H54 (cell line): ENCODE data around the gene A3GALT2.
"Not testable (repeated sequence)": the region's sequence is repeated elsewhere in the genome, so short reads cannot be mapped to it uniquely, and the experiment has no call there.

Experiments used
- DNase-seq: peaks from one replicate; pipeline ENCODE4 v3.0.0; 2011; ENCODE audit warnings: low spot score, mixed read lengths; ENCODE audit not compliant: insufficient read length
- FAIRE-seq: peaks from 3 replicates; lab custom pipeline; 2011; peaks lifted over from hg19 to GRCh38; lab: Jason Lieb, UNC
- POLR2A ChIP-seq: IDR thresholded peaks from 2 replicates; pipeline ENCODE4 v1.6.1; 2011; ENCODE audit warnings: low read depth, mild to moderate bottlenecking, low read length

The A3GALT2 gene

DNA sequence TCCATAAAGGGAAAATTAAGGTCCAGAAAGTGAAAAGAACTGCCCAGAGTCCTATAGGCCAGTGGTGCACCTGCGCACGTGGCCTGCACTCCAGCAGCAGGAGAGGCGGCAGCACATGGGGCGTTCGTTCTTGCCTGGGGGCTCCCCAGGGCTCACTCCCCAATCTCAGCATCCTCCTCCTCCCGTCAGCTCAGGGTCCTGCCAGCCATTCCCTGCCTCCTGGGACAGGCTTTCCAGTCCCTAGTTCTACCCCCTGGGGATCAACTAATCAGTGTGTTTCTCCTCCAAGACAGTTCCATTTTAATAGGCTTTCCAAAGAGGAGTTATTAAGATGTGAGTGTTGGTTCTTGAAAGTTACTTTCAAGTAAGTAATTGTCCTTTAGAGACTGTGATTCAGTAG lies 1.2 kb upstream of the A3GALT2 start:
- no peak for TF ChIP-seq POLR2A
- DNase-seq: no peak
- no peak for FAIRE-seq

DNA sequence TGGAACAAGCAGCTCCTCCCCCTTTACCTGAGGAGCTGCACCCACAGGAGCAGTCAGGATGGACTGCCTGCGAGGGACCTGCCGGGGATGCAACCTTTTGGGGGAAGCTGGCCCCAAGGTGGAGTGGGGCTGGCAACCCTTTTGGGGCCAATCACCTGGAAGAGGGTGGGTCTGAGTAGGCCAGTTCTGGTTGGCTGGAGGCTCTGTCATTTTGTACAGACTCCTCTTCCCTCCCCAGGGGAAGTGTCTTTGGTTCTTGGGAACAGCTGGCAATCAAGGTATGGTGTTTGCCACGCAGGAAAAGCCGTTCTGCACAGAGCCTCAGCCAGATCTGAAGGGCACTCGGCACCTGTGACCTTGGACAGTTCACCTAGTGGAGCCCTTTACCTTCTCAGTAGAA lies 280 bp upstream of the A3GALT2 start:
- DNase-seq: no peak
- TF ChIP-seq POLR2A: no peak
- FAIRE-seq: no peak

DNA sequence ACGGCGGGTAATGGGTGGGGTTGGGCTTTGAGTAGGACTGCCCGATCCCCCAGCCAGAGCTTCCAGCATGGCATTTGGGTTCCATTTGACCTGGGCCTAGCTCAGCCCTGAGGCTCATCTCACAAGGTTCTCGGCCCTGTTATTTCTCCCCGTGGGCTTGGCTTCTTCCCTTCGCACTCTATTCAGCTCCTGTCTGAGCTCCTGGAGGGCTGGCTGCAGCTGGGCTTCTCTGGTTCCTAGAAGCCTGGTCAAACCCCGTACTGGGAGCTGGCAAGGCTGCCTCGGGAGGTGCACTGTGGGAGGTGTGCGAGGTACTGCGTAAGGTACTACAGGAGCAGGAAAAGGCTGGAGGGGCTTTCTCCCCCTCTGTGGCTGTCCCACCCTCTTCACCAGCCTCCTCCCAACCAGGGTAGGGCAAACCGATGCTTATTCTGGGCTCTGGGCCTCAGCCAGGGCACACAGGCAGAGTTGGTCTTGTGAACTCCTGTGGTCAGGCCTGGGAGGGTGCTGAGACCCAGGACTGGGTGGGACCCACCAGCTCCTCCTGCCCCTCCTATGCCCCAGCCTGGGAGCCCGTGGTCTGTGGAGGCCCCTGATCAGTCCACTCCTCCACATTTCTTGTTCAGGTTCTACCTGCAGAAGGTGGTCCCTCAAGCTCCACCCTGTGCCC lies 814 bp downstream of the A3GALT2 start:
- FAIRE-seq: no peak
- DNase-seq: no peak
- TF ChIP-seq POLR2A: no peak

DNA sequence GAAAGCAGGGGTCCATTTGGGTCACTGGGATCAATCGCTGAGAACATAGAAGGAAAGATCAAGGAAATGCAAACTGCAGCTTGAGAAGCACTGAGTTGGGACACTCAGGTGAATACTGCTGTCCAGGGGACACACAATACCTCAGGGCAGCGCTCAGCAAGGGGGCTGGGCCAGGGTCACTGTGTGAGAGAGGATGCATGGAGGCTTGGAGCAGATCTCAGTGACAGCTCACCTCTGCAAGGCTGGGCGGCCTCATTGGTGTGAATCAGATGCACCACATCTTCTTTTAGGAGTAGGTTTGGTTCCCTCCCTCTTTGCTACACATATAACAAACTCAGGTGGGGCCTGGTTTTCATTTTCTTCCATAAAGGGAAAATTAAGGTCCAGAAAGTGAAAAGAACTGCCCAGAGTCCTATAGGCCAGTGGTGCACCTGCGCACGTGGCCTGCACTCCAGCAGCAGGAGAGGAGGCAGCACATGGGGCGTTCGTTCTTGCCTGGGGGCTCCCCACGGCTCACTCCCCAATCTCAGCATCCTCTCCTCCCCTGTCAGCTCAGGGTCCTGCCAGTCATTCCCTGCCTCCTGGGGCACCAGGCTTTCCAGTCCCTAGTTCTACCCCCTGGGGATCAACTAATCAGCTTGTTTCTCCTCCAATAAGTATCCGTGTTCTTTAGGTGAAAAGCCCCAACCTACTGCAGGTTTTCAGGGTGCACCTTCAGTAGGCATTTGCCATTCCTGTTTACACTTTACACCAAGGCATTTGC lies 1.5 kb downstream of the A3GALT2 start:
- DNase-seq: no peak
- TF ChIP-seq POLR2A: no peak
- no peak for FAIRE-seq

DNA sequence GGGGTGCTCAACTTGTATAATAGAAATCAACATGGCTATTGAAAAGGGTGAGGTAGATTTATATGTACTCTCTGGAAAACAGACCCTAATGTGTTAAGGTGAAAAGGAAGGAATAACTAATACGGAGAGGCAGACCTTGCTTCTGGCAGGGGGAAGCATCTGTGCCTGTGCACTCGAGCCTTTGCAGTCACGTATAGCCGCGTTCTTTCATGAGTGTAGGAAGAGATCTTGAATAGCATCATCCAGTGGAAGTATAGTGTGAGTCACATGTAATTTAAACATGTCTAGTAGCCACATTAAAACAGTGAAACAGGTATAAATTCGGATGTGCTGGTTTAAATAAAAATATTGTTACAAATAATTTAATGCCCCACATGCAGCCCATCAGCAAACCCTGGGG lies 3.0 kb downstream of the A3GALT2 start:
- no peak for TF ChIP-seq POLR2A
- DNase-seq: no peak
- no peak for FAIRE-seq

DNA sequence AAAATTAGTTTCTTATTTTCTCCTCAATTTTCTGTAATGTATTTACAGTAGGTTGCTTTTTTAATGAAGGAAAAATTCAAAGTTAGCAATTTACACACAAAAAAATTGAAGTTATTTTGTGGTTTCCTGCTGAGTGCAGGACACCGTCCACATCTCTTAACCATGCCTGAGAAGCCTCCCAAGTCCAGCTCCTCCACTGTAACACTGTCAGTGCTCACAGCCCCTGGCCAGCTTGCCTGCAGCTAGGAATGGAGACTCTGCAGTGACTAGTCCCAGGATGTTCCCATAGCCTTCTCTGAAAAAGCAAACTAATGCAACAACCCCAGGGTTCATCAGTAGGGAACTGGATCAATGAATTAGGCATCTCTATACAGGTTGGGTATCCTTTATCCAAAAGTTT lies 3.5 kb downstream of the A3GALT2 start:
- no peak for DNase-seq
- no peak for FAIRE-seq
- TF ChIP-seq POLR2A: no peak

DNA sequence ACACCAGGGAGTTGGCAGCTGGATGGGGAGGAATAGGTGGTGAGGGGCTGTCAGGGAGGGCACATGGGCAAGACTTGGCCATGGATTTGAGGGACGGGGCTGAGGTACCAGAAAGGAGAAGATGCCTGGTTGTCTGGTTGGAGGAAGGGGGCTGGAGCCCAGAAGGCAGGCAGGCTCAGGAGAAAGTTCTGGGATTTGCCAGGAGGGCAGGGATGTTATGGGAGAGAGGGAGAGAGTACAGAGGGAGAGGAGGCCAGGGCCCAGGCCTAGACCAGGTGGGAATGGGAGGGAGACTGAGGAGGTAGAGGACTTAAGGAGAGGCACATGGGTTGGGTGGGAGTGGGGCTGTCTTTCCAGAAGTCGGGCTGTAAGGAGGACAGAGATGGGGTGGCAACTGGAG lies 4.3 kb downstream of the A3GALT2 start:
- FAIRE-seq (no peak), DNase-seq (no peak)
- TF ChIP-seq POLR2A: no peak

DNA sequence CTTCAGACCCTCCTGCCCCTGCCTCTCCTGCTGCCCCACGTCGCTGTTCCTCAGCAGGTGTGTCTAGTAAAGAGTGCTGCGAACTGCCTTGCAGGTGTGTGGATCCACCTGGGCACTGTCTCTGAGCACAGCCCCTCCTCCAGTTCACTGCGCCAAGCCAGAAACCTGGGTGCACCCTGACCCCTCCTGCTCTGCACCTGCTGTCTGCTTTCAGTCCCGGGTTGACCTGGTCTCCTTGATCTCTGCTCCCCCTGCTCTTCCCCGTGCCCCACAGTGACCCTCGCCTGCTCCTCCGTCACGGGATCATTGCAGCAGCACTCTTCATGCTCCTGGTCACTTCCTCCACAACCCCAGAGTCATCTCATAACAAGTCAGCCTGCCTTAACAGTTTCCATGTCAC lies 6.5 kb downstream of the A3GALT2 start:
- DNase-seq (no peak), FAIRE-seq (no peak)
- no peak for TF ChIP-seq POLR2A

DNA sequence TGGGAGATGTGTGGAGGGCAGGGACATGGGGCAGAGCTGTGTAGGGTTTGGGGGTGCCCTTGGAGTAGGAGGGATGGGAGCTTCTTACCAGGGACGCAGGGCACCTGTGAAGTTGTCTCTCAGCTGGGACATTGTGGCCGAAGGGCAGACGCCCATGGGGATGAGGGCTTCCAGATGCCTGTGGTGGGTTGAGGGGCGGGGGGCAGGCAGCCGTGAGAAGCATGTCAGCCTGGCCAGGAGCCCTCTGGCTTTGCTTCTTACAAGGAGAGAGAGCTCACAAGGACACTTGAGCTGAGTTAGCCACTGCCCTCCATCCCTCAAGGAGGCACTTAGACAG lies 8.5 kb downstream of the A3GALT2 start:
- TF ChIP-seq POLR2A: no peak
- FAIRE-seq (no peak), DNase-seq (no peak)

DNA sequence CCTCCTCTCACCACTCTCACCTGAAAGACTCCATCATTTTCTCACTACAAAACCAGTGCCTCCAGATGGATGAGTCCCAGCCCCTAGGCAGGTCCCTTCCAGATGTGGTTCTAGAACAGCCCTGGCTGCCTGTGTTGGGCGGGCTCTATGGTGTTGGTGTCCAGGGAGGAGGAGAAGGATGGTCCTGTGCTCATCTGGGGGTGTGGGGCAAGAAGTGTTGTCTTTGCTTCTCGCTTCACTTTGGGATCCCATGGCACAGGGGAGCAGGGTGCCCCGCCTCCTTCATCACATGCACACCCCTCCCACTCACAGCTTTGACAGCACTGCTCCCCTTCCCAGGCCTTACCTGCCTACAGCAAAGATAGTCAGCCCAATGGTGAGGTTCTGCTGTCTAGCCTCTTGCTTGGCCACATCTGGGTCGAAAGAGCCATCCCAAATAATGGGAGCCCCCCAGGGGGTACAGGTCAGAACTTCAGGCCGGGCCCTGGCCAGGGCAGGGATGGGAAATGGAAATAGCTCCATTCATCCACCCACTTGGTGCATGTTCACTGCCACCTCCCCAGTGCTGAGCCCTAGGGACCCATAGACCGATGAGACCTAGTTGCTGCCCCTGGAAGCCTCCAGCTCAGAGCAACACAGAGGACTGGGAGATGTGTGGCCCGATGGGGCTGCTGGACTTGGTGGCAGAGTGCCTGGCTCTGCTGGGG lies 9.0 kb downstream of the A3GALT2 start:
- FAIRE-seq (no peak), DNase-seq (no peak)
- no peak for TF ChIP-seq POLR2A

DNA sequence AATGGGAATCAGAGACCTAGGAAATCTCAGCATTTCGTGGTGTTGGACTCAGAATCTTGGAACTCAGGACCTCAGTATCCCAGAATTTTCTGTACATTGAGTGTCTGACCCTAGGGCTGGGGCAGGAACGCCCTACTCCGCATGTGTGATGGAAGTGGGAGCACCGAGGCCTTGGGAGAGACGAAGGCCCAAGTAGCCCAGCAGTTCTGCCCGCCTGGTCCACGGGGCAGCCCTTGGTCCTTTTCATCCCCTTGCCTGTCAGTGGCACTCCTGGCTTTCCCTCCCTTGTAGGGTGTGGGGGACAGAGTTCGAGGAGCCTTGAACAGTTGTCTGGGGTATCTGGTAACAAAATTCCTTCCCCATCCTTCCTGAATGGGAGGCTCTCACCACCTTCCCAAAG lies 10.2 kb downstream of the A3GALT2 start:
- no peak for TF ChIP-seq POLR2A
- FAIRE-seq (no peak), DNase-seq (no peak)

DNA sequence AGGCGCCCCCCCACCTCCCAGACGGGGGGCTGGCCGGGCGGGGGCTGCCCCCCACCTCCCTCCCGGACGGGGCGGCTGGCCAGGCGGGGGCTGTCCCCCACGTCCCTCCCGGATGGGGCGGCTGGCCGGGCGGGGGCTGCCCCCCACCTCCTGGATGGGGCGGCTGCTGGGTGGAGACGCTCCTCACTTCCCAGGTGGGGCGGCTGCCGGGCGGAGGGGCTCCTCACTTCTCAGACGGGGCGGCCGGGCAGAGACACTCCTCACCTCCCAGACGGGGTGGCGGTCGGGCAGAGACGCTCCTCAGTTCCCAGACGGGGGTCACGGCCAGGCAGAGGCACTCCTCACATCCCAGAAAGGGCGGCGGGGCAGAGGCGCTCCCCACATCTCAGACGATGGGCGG lies 11.5 kb downstream of the A3GALT2 start:
- DNase-seq, FAIRE-seq: not testable (repeated sequence)

DNA sequence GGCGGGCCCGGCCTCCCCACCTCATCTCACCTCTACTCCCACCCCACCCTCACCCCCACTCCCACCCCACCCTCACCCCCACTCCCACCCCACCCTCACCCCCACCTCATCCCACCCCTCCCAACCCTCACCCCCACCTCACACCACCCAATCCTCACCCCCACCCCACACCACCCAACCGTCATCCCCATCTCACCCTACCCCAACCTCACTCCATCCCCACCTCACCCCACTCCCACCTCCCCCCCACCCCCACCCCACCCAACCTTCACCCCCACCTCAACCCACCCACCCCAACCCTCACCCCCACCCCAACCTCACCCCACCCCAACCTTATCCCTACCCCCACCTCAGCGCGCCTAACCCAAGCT lies 13.4 kb downstream of the A3GALT2 start:
- no peak for TF ChIP-seq POLR2A
- FAIRE-seq: no peak
- no peak for DNase-seq

DNA sequence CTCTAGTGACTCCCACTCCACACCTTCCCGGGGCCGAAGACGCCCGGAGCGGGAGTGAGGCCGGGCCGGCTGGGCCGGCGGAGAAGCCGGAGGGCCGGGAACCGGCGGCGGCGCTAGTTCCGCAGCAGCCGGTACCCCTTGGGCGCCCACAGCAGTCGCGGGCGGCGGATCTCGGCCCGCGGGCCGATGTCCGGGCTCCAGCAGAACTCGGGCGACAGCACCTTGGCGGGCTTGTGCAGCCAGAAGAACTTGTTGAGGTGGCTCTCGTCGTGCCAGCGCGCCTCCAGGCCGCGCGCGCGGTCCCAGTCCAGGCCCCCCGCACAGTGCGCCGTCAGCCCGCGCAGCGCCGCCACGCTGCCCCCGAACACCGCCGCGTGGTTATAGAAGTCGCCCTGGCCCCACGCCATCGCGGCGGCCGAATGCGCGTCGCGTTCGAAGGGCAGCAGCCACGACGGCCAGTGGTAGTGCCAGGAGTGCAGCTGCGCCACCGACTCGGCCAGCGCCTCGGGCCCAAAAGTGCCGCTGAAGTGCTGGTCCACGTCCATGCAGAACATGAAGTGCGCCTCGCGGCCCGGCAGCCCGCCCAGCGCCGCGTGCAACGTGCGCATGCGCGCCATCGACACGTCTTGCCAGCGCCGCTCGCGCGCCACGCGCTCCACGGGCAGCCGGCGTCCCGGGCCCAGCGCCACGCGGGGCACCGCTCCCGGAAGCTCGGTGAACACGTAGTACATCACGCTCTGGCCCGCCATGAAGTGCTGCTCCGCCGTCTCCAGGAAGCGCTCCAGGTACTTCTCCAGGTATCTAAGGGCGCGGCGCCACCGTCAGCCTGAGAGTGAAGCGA lies 14.0 kb downstream of the A3GALT2 start:
- DNase-seq: no peak
- no peak for FAIRE-seq
- no peak for TF ChIP-seq POLR2A
